ENCODE results near the gene CALHM5. TPM values are rescaled to one million over a fixed set of nuclear protein-coding genes. Genes with fewer than 3 reads are reported as not detected.
A peak's percentile ranks its signal among the peaks of the same experiment; 100 is the strongest.

The CALHM5 gene
- total RNA-seq, 1 experiment from 2014 or later, result under 0.01 TPM

- peak; percentile 95 for DNase-seq
- Histone ChIP-seq H3K36me3 (replicated peaks; ENCODE audit: control insufficient read depth, insufficient read depth, low read length) (no peaks in the 10 kb centered on the region), H3K4me3 (ENCODE audit: insufficient read depth, low read depth, low read length) (peak within 1 kb of the TSS; percentile 91), H3K27me3 (ENCODE audit: control insufficient read depth, insufficient read depth, low read length) (no peaks in the 10 kb centered on the region; the same call in 1 of the 2 replicates)
Observed at GRCh38 chr6:116570856-116571682, 59.6 kb downstream of the CALHM5 start, which contains the start of gene RWDD1. Gene RWDD1 (plus strand): TSS chr6:116571504. CDS start chr6:116571583, 79 bp downstream.

GRCh38 chr6:116571683-116572000, 60.2 kb downstream of the CALHM5 start:
- DNase-seq, result no peak
- H3K36me3 ChIP-seq (replicated peaks; ENCODE audit: control insufficient read depth, insufficient read depth, low read length), result no peaks in the 10 kb centered on the region
- peak overlapping the region; percentile 91 for H3K4me3 ChIP-seq (ENCODE audit: insufficient read depth, low read depth, low read length)
- H3K27me3 ChIP-seq (ENCODE audit: control insufficient read depth, insufficient read depth, low read length), result no peaks in the 10 kb centered on the region; the same call in 1 of the 2 replicates

DNA sequence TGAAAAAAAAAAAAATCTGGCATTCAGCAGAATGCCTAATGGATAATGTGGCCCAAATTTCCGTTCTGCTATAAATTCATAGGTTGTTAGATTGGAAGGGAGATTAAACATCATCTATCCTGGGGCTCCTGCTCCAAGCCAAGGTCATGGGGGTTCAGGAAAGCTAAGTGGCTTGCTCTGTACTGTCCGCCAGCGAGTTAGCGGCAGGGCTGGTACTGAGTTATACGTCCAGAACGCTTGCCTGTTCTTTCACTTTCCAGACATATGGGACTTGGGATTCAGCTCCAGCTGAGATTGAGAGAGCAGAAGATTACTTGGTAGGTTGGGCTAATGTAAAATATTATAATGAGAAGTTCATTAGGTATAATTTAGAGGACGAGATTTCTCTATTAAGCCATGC, 60.7 kb downstream of the CALHM5 start:
- H3K4me3 ChIP-seq (ENCODE audit: insufficient read depth, low read depth, low read length), result peak overlapping the region; percentile 91
- no peaks in the 10 kb centered on the region; the same call in 1 of the 2 replicates for H3K27me3 ChIP-seq (ENCODE audit: control insufficient read depth, insufficient read depth, low read length)
- no peaks in the 10 kb centered on the region for H3K36me3 ChIP-seq (replicated peaks; ENCODE audit: control insufficient read depth, insufficient read depth, low read length)
- peak; percentile 37 for DNase-seq

Other genes with a start within 250 kb of the CALHM5 start
- gene TSPYL1, start 231.7 kb upstream of the CALHM5 start, total RNA-seq (2014; rRNA removed; shearing (Covaris generic)), result 46.8 and 51.0 TPM in 2 replicates
- 39.5 and 48.1 TPM in 2 replicates for gene DSE, start 140.7 kb upstream of the CALHM5 start, total RNA-seq (2014; rRNA removed; shearing (Covaris generic))
- 0.45 and 2.1 TPM in 2 replicates for gene CALHM6, start 50.3 kb upstream of the CALHM5 start, total RNA-seq (2014; rRNA removed; shearing (Covaris generic))
- gene TRAPPC3L, start 34.0 kb downstream of the CALHM5 start, total RNA-seq (2014; rRNA removed; shearing (Covaris generic)), result not detected in 2 replicates
- gene CALHM4, start 42.1 kb downstream of the CALHM5 start, total RNA-seq (2014; rRNA removed; shearing (Covaris generic)), result not detected in 2 replicates
- 31.4 and 36.4 TPM in 2 replicates for gene RWDD1, start 59.9 kb downstream of the CALHM5 start, total RNA-seq (2014; rRNA removed; shearing (Covaris generic))
- 0.03 TPM in 1 of 2 replicates, not detected in the other for gene RSPH4A, start 104.8 kb downstream of the CALHM5 start, total RNA-seq (2014; rRNA removed; shearing (Covaris generic))
- 18.9 and 24.2 TPM in 2 replicates for gene ZUP1, start 157.1 kb downstream of the CALHM5 start, total RNA-seq (2014; rRNA removed; shearing (Covaris generic))
- gene KPNA5, start 169.6 kb downstream of the CALHM5 start, total RNA-seq (2014; rRNA removed; shearing (Covaris generic)), result 8.6 and 15.5 TPM in 2 replicates

Data from H7 (cell line).